H1 (cell line): ENCODE measurements around the gene NDUFA6. TPM values are rescaled to one million over a fixed set of nuclear protein-coding genes. Genes with fewer than 3 reads are reported as not detected.

Source experiments
- polyA plus RNA-seq, 7 experiments: library from polyadenylated mRNA; depleted of rRNA in 3 of 7; stranded (reverse) in 5 of 7; unstranded in 2 of 7; fragments of >200 nt in 5 of 7; fragments of 200-250 nt in 2 of 7; gene quantifications; 1 replicate in 5 of 7; 2 replicates in 1 of 7; 4 replicates in 1 of 7; pipeline versions ENCODE4 v1.2.1 to v1.2.3, GENCODE V29; 2011 to 2013; ENCODE audit warnings: missing spikeins in 2 of 7, mixed read lengths in 2 of 7
- total RNA-seq: library from RNA; stranded (reverse); fragmentation: NEBNext Ultra II Directional; extraction: Animal tissue kit (Norgen Biotek cat#: 25700); gene quantifications from 2 replicates; pipeline ENCODE4 v1.2.1, GENCODE V29; 2021
- TF ChIP-seq, protein P1 (sequence below): fragments of 300-600 bp; sonication (generic); IDR thresholded peaks from 2 replicates; pipeline ENCODE4 v1.7.1; 2012; ENCODE audit warnings: low read length, moderate library complexity, mild to moderate bottlenecking, inconsistent platforms; ENCODE audit not compliant: insufficient replicate concordance
- TF ChIP-seq, protein P2 (sequence below): IDR thresholded peaks from 2 replicates; pipeline ENCODE4 v1.6.1; 2012; ENCODE audit warnings: inconsistent platforms

NDUFA6 gene
- total and polyA plus RNA-seq, 2 of the 8 experiments (the other 6 are each of a cell fraction or from before 2014, with no cell fraction given) = 76.2 to 105 TPM

DNA sequence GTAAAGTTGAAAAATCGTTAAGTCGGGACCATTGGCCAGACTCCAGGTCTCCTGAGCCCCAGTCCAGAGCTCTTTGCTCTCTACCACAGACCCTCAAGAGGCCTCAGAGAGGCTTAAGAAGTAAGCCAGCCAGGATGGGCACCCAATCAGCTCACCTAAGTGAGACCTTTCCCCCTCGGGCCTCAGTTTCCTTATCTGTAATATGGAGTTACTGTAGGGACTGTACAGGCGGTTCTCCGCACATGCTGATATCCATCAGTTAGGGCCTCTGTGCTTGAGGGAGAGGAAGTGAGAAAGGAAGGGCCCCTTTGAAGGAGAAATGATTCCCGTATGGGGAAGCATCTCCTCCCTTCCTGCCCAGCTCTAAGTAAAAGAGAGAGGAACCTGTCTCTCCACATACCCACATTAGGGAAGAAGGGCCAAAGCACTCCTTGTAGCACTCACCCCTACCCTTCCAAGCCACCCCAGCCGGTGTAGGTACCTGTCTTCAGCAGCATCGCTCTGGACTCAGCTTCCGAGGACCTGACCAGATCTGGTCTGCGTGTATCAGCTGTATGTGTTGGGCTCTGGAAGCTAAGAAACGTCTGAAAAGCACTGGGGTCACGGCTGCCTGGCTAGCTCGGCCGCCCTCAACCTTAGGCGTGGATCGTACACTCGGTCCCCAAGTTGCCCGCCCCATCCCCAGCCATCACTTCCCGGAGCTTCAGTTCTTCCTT, 20.6 kb downstream of the NDUFA6 start (continued):
- TF ChIP-seq, protein P1, sequence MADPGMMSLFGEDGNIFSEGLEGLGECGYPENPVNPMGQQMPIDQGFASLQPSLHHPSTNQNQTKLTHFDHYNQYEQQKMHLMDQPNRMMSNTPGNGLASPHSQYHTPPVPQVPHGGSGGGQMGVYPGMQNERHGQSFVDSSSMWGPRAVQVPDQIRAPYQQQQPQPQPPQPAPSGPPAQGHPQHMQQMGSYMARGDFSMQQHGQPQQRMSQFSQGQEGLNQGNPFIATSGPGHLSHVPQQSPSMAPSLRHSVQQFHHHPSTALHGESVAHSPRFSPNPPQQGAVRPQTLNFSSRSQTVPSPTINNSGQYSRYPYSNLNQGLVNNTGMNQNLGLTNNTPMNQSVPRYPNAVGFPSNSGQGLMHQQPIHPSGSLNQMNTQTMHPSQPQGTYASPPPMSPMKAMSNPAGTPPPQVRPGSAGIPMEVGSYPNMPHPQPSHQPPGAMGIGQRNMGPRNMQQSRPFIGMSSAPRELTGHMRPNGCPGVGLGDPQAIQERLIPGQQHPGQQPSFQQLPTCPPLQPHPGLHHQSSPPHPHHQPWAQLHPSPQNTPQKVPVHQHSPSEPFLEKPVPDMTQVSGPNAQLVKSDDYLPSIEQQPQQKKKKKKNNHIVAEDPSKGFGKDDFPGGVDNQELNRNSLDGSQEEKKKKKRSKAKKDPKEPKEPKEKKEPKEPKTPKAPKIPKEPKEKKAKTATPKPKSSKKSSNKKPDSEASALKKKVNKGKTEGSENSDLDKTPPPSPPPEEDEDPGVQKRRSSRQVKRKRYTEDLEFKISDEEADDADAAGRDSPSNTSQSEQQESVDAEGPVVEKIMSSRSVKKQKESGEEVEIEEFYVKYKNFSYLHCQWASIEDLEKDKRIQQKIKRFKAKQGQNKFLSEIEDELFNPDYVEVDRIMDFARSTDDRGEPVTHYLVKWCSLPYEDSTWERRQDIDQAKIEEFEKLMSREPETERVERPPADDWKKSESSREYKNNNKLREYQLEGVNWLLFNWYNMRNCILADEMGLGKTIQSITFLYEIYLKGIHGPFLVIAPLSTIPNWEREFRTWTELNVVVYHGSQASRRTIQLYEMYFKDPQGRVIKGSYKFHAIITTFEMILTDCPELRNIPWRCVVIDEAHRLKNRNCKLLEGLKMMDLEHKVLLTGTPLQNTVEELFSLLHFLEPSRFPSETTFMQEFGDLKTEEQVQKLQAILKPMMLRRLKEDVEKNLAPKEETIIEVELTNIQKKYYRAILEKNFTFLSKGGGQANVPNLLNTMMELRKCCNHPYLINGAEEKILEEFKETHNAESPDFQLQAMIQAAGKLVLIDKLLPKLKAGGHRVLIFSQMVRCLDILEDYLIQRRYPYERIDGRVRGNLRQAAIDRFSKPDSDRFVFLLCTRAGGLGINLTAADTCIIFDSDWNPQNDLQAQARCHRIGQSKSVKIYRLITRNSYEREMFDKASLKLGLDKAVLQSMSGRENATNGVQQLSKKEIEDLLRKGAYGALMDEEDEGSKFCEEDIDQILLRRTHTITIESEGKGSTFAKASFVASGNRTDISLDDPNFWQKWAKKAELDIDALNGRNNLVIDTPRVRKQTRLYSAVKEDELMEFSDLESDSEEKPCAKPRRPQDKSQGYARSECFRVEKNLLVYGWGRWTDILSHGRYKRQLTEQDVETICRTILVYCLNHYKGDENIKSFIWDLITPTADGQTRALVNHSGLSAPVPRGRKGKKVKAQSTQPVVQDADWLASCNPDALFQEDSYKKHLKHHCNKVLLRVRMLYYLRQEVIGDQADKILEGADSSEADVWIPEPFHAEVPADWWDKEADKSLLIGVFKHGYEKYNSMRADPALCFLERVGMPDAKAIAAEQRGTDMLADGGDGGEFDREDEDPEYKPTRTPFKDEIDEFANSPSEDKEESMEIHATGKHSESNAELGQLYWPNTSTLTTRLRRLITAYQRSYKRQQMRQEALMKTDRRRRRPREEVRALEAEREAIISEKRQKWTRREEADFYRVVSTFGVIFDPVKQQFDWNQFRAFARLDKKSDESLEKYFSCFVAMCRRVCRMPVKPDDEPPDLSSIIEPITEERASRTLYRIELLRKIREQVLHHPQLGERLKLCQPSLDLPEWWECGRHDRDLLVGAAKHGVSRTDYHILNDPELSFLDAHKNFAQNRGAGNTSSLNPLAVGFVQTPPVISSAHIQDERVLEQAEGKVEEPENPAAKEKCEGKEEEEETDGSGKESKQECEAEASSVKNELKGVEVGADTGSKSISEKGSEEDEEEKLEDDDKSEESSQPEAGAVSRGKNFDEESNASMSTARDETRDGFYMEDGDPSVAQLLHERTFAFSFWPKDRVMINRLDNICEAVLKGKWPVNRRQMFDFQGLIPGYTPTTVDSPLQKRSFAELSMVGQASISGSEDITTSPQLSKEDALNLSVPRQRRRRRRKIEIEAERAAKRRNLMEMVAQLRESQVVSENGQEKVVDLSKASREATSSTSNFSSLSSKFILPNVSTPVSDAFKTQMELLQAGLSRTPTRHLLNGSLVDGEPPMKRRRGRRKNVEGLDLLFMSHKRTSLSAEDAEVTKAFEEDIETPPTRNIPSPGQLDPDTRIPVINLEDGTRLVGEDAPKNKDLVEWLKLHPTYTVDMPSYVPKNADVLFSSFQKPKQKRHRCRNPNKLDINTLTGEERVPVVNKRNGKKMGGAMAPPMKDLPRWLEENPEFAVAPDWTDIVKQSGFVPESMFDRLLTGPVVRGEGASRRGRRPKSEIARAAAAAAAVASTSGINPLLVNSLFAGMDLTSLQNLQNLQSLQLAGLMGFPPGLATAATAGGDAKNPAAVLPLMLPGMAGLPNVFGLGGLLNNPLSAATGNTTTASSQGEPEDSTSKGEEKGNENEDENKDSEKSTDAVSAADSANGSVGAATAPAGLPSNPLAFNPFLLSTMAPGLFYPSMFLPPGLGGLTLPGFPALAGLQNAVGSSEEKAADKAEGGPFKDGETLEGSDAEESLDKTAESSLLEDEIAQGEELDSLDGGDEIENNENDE = no peak
- TF ChIP-seq, protein P2, sequence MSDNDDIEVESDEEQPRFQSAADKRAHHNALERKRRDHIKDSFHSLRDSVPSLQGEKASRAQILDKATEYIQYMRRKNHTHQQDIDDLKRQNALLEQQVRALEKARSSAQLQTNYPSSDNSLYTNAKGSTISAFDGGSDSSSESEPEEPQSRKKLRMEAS = peak; percentile 23; the same call in 1 of the 2 replicates
